ENCODE data around the gene NEK7. TPM values are rescaled to one million over a fixed set of nuclear protein-coding genes. Genes with fewer than 3 reads are reported as not detected.

The NEK7 gene
- total RNA-seq, 4 donors from 2014 or later, result 98.1 to 152 (median 118) TPM

DNA sequence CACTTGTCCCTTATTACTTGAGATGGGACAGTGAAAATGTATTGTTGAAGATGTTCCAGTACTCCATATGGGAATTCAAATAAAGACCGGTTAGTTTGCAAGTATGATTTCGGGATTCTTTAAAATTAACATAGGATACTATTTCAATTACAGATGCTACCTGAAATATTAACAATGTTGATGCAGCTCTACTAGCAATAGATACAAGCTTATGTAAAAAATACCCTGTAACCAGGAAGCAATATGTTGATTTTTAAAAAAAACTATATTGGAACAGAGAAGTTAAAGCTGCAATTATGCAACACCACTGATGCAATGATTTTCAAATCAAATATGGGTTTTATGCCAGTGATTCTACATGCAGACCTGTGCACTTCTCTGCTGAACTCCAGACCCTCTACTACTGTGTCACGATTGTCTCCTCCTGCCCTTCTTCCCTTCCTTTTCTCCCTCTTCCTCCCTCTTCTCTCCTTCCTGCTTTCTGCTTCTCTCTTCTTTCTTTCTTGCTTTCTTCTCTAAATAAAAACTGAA, 204.5 kb downstream of the NEK7 start:
- ATAC-seq (no peak), DNase-seq (no peak)
- Histone ChIP-seq H3K27me3 (no peaks in the 10 kb centered on the region), H3K4me3 (no peak overlapping the region), H3K27ac (no peak overlapping the region), H3K9me3 (no peaks in the 10 kb centered on the region), H3K4me1 (no peaks in the 10 kb centered on the region), H3K36me3 (no peaks in the 10 kb centered on the region)
- intact Hi-C loops (cut with DNase I; ENCODE audit: low total_unique reads) (no loop called here), in situ Hi-C loops (cut with MboI; ENCODE audit: low sequenced_read_pairs in 4 of 4) (loop anchor here in 2 of 4 donors (25.0 kb wide), 1 partner anchor 274 kb away; no protein-coding TSS in a partner anchor)
- TF ChIP-seq, protein P1, sequence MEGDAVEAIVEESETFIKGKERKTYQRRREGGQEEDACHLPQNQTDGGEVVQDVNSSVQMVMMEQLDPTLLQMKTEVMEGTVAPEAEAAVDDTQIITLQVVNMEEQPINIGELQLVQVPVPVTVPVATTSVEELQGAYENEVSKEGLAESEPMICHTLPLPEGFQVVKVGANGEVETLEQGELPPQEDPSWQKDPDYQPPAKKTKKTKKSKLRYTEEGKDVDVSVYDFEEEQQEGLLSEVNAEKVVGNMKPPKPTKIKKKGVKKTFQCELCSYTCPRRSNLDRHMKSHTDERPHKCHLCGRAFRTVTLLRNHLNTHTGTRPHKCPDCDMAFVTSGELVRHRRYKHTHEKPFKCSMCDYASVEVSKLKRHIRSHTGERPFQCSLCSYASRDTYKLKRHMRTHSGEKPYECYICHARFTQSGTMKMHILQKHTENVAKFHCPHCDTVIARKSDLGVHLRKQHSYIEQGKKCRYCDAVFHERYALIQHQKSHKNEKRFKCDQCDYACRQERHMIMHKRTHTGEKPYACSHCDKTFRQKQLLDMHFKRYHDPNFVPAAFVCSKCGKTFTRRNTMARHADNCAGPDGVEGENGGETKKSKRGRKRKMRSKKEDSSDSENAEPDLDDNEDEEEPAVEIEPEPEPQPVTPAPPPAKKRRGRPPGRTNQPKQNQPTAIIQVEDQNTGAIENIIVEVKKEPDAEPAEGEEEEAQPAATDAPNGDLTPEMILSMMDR (IDR thresholded peaks at IDR 0.05 in 4 of 5, conservative IDR thresholded peaks at IDR 0.05 in 1 of 5), result no peak
- TF ChIP-seq POLR2A (IDR thresholded peaks at IDR 0.05), result no peak

DNA sequence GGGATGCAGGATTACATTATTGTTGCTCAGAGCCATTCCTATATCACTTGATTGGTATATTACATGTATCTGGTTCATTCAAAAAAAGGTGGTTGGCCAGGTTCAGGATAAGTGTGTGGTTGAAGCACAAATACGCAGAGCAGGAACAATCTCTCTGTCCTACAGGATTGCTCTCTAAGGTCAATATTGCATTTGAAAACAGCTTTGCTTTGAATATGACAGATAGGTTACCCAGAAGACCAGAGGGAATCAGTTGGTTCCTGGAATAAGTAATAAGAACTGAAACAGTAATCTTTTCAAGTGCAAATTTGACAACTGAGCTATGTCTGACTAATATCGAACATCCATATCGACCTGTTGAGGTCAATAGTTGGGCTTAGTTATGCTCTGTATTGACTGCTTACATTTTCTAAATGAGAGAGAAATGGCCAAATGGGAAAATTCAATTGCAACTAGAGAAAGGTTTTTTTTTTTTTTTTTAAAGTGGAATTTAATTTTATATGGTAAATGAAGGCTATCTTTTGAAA, 206.9 kb downstream of the NEK7 start:
- intact Hi-C loops (cut with DNase I; ENCODE audit: low total_unique reads), result no loop called here
- H3K4me3 ChIP-seq, result no peak overlapping the region
- H3K36me3 ChIP-seq, result no peaks in the 10 kb centered on the region
- no peak for ATAC-seq
- no peak for TF ChIP-seq POLR2A (IDR thresholded peaks at IDR 0.05)
- TF ChIP-seq, protein P1 (IDR thresholded peaks at IDR 0.05 in 4 of 5, conservative IDR thresholded peaks at IDR 0.05 in 1 of 5), result no peak
- no peaks in the 10 kb centered on the region for H3K4me1 ChIP-seq
- H3K27me3 ChIP-seq, result no peaks in the 10 kb centered on the region
- H3K27ac ChIP-seq, result no peak overlapping the region
- no peak for DNase-seq
- in situ Hi-C loops (cut with MboI; ENCODE audit: low sequenced_read_pairs in 4 of 4), result loop anchor here in 2 of 4 donors (25.0 kb wide), 1 partner anchor 276 kb away; no protein-coding TSS in a partner anchor
- no peaks in the 10 kb centered on the region for H3K9me3 ChIP-seq

DNA sequence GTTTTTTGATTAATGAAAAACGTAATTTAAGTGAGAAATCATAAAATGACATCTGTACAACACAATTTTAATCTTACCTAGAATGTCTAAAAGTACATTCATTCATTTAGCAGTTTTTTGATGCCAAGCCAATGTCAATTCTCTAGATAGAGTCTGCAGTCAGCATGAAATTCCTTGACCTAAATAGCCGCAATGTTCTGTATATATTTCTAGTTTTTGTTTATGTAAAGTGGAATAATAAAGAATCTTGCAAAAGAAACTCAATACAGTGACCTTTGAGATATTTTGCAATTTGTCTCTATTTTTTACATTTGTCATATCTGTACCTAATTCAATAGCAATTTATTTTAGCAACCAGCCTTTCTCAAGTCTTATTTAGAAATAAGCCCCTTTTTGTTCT, 207.7 kb downstream of the NEK7 start:
- TF ChIP-seq, protein P1 (IDR thresholded peaks at IDR 0.05 in 4 of 5, conservative IDR thresholded peaks at IDR 0.05 in 1 of 5), result no peak
- TF ChIP-seq POLR2A (IDR thresholded peaks at IDR 0.05), result no peak
- no peaks in the 10 kb centered on the region for H3K36me3 ChIP-seq
- no peaks in the 10 kb centered on the region for H3K27me3 ChIP-seq
- no peaks in the 10 kb centered on the region for H3K9me3 ChIP-seq
- no peak for DNase-seq
- no peak overlapping the region for H3K27ac ChIP-seq
- in situ Hi-C loops (cut with MboI; ENCODE audit: low sequenced_read_pairs in 4 of 4) (loop anchor here in 2 of 4 donors (25.0 kb wide), 1 partner anchor 277 kb away; no protein-coding TSS in a partner anchor), intact Hi-C loops (cut with DNase I; ENCODE audit: low total_unique reads) (no loop called here)
- no peaks in the 10 kb centered on the region for H3K4me1 ChIP-seq
- ATAC-seq, result no peak
- no peak overlapping the region for H3K4me3 ChIP-seq

DNA sequence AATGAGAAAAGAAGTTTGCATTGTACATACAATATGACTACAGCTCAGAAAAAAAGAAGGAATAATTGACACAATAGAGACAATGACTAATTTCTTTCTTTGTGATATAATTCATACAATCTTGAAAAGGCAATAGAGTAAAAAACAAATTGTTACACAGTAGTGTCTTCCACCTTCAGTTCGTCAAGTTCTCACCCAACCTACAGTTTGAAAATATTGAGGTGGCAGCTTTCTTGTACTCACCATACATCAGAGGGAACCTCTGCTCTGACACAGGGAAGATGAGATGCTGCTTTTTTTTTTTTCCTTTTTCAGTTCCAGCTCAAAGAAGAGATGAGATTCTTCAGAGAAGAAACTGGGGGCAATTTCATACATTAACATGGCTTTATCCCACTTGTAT, 210.5 kb downstream of the NEK7 start:
- Histone ChIP-seq H3K27ac (no peak overlapping the region), H3K4me1 (no peaks in the 10 kb centered on the region), H3K4me3 (no peak overlapping the region), H3K9me3 (no peaks in the 10 kb centered on the region), H3K36me3 (no peaks in the 10 kb centered on the region), H3K27me3 (no peaks in the 10 kb centered on the region)
- TF ChIP-seq, protein P1 (IDR thresholded peaks at IDR 0.05 in 4 of 5, conservative IDR thresholded peaks at IDR 0.05 in 1 of 5), result no peak
- TF ChIP-seq POLR2A (IDR thresholded peaks at IDR 0.05), result no peak
- intact Hi-C loops (cut with DNase I; ENCODE audit: low total_unique reads) (no loop called here), in situ Hi-C loops (cut with MboI; ENCODE audit: low sequenced_read_pairs in 4 of 4) (loop anchor here in 2 of 4 donors (25.0 kb wide), 1 partner anchor 280 kb away; no protein-coding TSS in a partner anchor)
- no peak for DNase-seq
- no peak for ATAC-seq
